Neural crest cell (in vitro differentiated cells): ENCODE data around the gene IL22RA1. TPM values are rescaled to one million over a fixed set of nuclear protein-coding genes. Genes with fewer than 3 reads are reported as not detected.

ENCODE experiments used
- DNase-seq: peaks from one replicate; pipeline ENCODE4 v3.0.0; 2021; ENCODE audit warnings: low read depth, mixed read lengths, low spot score
- H3K27ac Mint-ChIP-seq: one replicate; pipeline ENCODE4 v1.8.0; 2021; ENCODE audit warnings: mild to moderate bottlenecking, mixed read lengths; ENCODE audit not compliant: unreplicated experiment
- H3K27me3 Mint-ChIP-seq: 2 replicates; pipeline ENCODE4 v1.8.0; 2021; ENCODE audit warnings: low read depth, mild to moderate bottlenecking, mixed read lengths
- H3K36me3 Mint-ChIP-seq: 2 replicates; pipeline ENCODE4 v1.8.0; 2021; ENCODE audit warnings: low read depth, mild to moderate bottlenecking, mixed read lengths
- H3K4me1 Mint-ChIP-seq: 2 replicates; pipeline ENCODE4 v1.8.0; 2021; ENCODE audit warnings: mixed read lengths
- H3K4me3 Mint-ChIP-seq: one replicate; pipeline ENCODE4 v1.8.0; 2021; ENCODE audit warnings: mild to moderate bottlenecking, mixed read lengths
- H3K9me3 Mint-ChIP-seq: 2 replicates; pipeline ENCODE4 v1.8.0; 2021; ENCODE audit warnings: mixed read lengths
- total RNA-seq: library from RNA; stranded (reverse); gene quantifications from 2 replicates; pipeline ENCODE4 v1.2.1, GENCODE V29; 2021
- TF ChIP-seq, protein P1 (sequence below): fragments of 200-600 bp; sonication (generic); conservative IDR thresholded peaks from 2 replicates; pipeline ENCODE4 v1.5.0; 2021; ENCODE audit warnings: antibody characterized with exemption, mild to moderate bottlenecking

The IL22RA1 gene
- total RNA-seq, 1 donor from 2014 or later, result not detected

DNA sequence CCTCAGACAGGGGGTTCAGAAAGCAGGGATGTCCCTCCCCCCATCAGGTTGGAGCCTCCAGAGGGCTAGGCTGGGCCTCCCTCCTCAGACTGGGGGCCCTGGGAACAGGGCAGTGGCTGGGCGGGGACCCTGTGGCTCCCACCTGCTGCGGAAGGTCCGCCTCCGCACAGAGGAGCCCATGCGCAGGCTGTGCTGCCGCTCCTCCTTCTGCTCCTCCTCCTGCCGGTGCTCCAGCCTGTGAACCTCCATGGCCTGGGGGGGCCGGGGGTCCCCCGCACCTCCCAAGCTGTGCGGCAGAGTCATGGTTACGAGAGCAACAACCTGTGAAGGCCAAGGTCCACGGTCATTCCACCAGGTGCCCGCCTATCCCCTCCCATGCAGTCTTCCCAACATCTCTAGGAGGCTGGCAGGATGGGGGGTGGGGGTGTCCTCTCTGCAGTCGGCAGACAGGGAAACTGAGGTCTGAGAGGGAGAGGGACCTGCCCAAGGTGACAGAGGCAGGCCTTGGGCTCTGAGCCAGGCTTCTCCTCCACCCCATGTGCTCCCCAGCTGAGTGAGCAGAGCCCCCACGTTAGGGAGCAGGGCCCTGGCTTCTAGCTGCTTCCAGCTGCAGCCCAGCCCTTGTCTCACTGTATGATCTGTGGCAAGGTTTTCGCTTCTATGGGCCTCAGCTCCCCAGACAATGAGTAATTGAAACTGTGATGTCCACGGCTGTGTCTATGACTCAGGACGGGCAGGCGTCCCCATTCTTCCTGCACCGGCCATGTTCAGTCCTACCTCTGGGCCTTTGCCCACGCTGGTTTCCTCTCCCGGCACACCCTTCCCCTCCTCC is 34.4 kb downstream of the IL22RA1 start:
- Mint-ChIP-seq H3K27me3 (peaks cover 21% of the 10 kb centered on the region), H3K4me3 (no peak overlapping the region), H3K4me1 (peaks cover 14% of the 10 kb centered on the region), H3K27ac (no peak overlapping the region), H3K36me3 (no peaks in the 10 kb centered on the region), H3K9me3 (no peaks in the 10 kb centered on the region)
- no peak for DNase-seq
- TF ChIP-seq, protein P1, sequence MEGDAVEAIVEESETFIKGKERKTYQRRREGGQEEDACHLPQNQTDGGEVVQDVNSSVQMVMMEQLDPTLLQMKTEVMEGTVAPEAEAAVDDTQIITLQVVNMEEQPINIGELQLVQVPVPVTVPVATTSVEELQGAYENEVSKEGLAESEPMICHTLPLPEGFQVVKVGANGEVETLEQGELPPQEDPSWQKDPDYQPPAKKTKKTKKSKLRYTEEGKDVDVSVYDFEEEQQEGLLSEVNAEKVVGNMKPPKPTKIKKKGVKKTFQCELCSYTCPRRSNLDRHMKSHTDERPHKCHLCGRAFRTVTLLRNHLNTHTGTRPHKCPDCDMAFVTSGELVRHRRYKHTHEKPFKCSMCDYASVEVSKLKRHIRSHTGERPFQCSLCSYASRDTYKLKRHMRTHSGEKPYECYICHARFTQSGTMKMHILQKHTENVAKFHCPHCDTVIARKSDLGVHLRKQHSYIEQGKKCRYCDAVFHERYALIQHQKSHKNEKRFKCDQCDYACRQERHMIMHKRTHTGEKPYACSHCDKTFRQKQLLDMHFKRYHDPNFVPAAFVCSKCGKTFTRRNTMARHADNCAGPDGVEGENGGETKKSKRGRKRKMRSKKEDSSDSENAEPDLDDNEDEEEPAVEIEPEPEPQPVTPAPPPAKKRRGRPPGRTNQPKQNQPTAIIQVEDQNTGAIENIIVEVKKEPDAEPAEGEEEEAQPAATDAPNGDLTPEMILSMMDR, result no peak

DNA sequence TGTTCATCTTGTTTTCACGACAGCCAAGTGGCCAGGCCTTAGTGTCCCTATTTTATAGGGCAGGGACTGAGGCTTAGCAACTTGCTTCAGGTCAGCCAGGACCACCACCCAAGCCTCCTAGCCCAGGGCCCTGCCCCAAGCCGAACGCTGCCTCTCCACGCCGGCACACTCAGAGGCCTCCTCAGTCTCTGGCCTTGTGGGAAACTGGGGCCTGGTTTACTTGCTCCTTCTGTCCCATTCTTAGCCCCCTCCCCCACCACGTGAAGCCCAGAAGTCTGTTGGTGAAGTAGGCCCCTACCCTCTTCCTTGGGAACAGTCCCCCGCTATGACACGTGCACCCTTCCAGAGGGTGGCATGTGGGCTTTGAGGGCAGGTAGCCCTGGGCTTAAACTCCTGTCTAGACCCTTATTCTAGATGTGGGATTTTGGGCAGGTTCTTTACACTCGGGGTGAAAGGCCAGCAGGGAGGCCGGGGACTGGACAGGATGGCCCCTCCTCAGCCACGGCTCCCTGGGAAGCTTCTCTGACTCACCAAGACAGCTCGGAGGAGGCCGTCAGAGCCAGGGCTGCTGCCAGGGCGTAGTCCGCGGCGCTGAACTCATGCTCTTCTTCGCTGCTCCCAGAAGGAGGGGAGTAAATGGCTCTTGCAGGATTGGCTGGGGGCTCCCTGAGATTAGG is 35.3 kb downstream of the IL22RA1 start:
- H3K4me1 Mint-ChIP-seq, result peaks cover 18% of the 10 kb centered on the region
- H3K36me3 Mint-ChIP-seq, result no peaks in the 10 kb centered on the region
- TF ChIP-seq, protein P1, result no peak
- H3K27me3 Mint-ChIP-seq, result peaks cover 12% of the 10 kb centered on the region
- no peaks in the 10 kb centered on the region for H3K9me3 Mint-ChIP-seq
- H3K4me3 Mint-ChIP-seq, result no peak overlapping the region
- H3K27ac Mint-ChIP-seq, result peak overlapping the region; percentile 27
- DNase-seq, result no peak

GRCh38 chr1:24105368-24106160 is 37.4 kb downstream of the IL22RA1 start:
- Mint-ChIP-seq H3K4me3 (no peak overlapping the region), H3K27me3 (no peaks in the 10 kb centered on the region), H3K36me3 (no peaks in the 10 kb centered on the region), H3K9me3 (no peaks in the 10 kb centered on the region), H3K27ac (no peak overlapping the region), H3K4me1 (peaks cover 13% of the 10 kb centered on the region)
- TF ChIP-seq, protein P1, result no peak
- DNase-seq, result no peak

- no peaks in the 10 kb centered on the region for H3K36me3 Mint-ChIP-seq
- peaks cover 13% of the 10 kb centered on the region for H3K4me1 Mint-ChIP-seq
- DNase-seq, result no peak
- no peaks in the 10 kb centered on the region for H3K27me3 Mint-ChIP-seq
- no peaks in the 10 kb centered on the region for H3K9me3 Mint-ChIP-seq
- H3K4me3 Mint-ChIP-seq, result no peak overlapping the region
- TF ChIP-seq, protein P1, result no peak
- no peak overlapping the region for H3K27ac Mint-ChIP-seq
Observed at GRCh38 chr1:24104854-24105253, 38.1 kb downstream of the IL22RA1 start.

GRCh38 chr1:24103879-24104278 is 39.1 kb downstream of the IL22RA1 start:
- Mint-ChIP-seq H3K9me3 (no peaks in the 10 kb centered on the region), H3K27me3 (no peaks in the 10 kb centered on the region), H3K27ac (no peak overlapping the region), H3K4me3 (no peak overlapping the region), H3K4me1 (peaks cover 13% of the 10 kb centered on the region), H3K36me3 (no peaks in the 10 kb centered on the region)
- TF ChIP-seq, protein P1, result no peak
- DNase-seq, result no peak
